K562 (cell line): ENCODE results near the gene ADPRH.

Experiments
- ATF1 ChIP-seq, 2 experiments: fragments of 450-650 bp in 1 of 2; IDR thresholded peaks; 2 replicates each; pipeline ENCODE4 v1.6.1; 2016; ENCODE audit warnings: missing compliant biosample characterization in 1 of 2, missing genetic modification characterization in 1 of 2
- E2F6 ChIP-seq, 2 experiments: IDR thresholded peaks; 2 replicates each; pipeline ENCODE4 v1.6.1; 2011; ENCODE audit warnings: borderline replicate concordance in 1 of 2, control low read depth in 1 of 2, low read depth in 1 of 2, low read length in 1 of 2, mild to moderate bottlenecking in 1 of 2, mixed read lengths in 1 of 2, moderate library complexity in 1 of 2; ENCODE audit not compliant: insufficient read depth in 1 of 2, insufficient read length in 1 of 2, poor library complexity in 1 of 2, severe bottlenecking in 1 of 2; ENCODE audit errors: extremely low read depth in 1 of 2
- KAT8 ChIP-seq: fragments of 450-650 bp; IDR thresholded peaks from 2 replicates; pipeline ENCODE4 v1.6.1; 2016; ENCODE audit warnings: low read depth, mild to moderate bottlenecking
- ZBTB40 ChIP-seq, 2 experiments: fragments of 450-650 bp in 1 of 2; sonication (generic) in 1 of 2; formaldehyde crosslinking in 1 of 2; IDR thresholded peaks; 2 replicates each; pipeline versions ENCODE4 v1.7.1 to v1.9.0; 2016 to 2022; ENCODE audit warnings: inconsistent platforms in 1 of 2, mild to moderate bottlenecking in 1 of 2, missing genetic modification reagents in 1 of 2
- ZNF699 ChIP-seq: fragments of 250-450 bp; sonication (Bioruptor Pico); IDR thresholded peaks from 2 replicates; pipeline ENCODE4 v1.8.0; 2021; ENCODE audit warnings: mild to moderate bottlenecking, moderate library complexity; ENCODE audit not compliant: insufficient replicate concordance

- no peak for TF ChIP-seq ZNF699
- TF ChIP-seq ZBTB40 (IDR thresholded peaks at IDR 0.05) = no peak
- no peak for TF ChIP-seq ZBTB40 (CRISPR knock-in tag; IDR thresholded peaks at IDR 0.05)
- TF ChIP-seq ATF1 (CRISPR knock-in tag; IDR thresholded peaks at IDR 0.05) = no peak
- no peak for TF ChIP-seq ATF1 (tag; IDR thresholded peaks at IDR 0.05)
- TF ChIP-seq KAT8 = no peak
- TF ChIP-seq E2F6 (IDR thresholded peaks at IDR 0.05; ENCODE audit: borderline replicate concordance in 1 of 2, extremely low read depth in 1 of 2, insufficient read depth in 1 of 2, insufficient read length in 1 of 2, low read depth in 1 of 2, low read length in 1 of 2, poor library complexity in 1 of 2, severe bottlenecking in 1 of 2) = no peak
These were observed 33.9 kb downstream of the ADPRH start for GRCh38 chr3:119613201-119613600.
